CD4-positive, alpha-beta T cell treated with Interleukin-15 for 4 hours (primary cell): ENCODE data around the gene ZBTB46.
"Not testable (repeated sequence)": the region's sequence is repeated elsewhere in the genome, so short reads cannot be mapped to it uniquely, and the experiment has no call there.

Source experiments
- DNase-seq: peaks from one replicate; pipeline ENCODE4 v3.0.0-alpha.2; 2020; ENCODE audit warnings: low spot score

Gene ZBTB46

GRCh38 chr20:63814891-63815614 lies 16.0 kb downstream of the ZBTB46 start:
- no peak for DNase-seq

DNA sequence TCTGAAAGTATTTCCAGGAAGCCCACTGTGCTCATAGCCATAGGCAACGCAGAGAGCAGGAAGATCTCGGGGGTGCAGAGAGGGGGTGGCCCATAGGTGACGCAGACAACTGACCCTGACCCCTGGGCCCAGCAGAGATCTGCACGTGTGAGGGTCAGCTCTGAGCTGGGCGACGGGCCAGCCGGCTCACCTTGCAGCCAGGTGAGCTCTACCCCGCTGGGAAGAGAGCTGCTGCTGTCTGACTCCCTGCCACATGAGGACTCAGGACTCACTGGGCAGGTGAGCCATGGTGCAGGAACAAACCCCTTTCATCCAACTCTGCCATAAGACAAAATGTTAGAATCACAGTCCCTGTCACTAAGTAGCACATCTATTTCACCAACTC lies 19.6 kb downstream of the ZBTB46 start:
- DNase-seq: no peak

DNA sequence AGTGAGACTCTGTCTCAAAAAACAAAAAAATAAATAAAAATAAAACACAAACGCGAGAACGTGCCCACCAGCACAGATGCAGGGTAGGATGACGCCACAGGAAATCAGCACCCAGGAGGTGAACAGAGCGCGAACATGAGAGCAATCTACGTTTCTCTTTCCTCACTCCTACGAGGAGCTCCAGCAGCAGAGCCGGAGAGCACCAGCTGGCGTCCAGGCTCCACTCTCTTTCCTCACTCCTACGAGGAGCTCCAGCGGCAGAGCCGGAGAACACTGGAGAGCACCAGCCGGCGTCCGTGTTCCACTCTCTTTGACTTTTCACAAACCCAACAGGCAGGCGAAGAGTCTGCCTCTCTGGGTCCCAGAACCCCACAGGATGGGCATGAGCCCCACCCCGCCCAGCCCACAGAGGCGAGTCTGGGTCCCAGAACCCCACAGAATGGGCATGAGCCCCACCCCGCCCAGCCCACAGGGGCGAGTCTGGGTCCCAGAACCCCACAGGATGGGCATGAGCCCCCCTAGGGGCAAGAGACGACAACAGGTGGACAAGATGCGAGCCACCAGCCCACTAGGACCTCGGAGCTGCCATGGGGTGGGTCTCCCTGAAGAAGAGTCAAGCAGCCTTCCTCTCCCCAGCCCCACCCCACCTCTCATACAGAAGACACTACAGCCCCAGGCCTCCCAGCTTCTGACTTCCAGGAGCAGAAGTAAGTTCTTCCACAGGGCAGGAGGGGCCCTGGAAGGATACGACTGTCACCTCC lies 20.2 kb downstream of the ZBTB46 start:
- no peak for DNase-seq

DNA sequence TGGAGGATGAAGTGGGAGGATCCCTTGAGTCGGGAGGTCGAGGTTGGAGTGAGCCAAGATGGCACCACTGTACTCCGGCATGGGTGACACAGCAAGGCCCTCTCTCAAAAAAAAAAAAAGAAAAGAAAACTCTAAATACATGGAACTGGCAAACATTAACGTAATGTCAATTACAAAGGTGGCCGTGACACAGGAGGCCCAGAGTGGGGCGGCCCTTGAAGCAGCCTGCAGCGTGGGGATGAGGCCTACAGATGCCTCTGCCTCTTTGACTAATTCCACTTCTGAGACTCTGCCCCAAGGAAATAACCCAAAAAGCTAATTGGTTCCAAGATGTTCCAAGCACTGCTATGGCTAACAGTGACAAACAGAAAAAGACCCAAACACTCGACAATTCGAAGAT lies 21.2 kb downstream of the ZBTB46 start:
- no peak for DNase-seq

DNA sequence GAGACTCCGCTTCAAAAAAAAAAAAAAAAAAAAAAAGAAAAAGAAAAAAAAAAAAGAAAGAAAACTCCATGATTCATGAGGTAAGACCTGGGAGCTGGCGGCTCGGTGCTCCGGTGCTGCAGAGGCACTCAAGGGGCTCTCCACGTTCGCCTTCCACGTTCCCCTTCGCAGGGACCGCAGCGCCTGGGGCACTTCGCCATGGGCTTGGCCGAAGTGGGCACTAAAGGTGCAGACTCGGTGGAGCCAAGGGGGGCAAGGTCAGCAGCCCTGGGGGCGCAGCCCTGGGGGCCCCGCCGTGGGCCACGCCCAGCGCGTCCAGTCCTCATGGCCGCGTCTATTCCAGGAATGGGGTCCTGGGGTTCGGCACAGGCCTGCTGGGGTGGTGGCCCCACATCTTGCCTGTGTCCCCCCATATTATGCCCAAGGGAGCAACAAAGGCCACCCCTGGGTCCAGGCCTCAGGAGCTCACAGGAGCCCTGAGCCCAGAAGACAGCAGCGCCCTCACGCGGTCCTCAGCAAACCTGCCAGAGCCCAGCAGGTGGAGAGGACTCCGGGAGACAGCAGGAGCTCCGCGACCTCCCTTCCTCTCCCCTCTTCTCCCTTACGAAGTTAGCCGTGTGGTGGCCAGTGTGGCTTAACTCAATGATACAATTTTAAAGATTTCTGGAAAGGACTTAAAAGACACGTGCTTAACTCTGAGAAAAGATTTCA lies 21.9 kb downstream of the ZBTB46 start:
- DNase-seq: no peak

DNA sequence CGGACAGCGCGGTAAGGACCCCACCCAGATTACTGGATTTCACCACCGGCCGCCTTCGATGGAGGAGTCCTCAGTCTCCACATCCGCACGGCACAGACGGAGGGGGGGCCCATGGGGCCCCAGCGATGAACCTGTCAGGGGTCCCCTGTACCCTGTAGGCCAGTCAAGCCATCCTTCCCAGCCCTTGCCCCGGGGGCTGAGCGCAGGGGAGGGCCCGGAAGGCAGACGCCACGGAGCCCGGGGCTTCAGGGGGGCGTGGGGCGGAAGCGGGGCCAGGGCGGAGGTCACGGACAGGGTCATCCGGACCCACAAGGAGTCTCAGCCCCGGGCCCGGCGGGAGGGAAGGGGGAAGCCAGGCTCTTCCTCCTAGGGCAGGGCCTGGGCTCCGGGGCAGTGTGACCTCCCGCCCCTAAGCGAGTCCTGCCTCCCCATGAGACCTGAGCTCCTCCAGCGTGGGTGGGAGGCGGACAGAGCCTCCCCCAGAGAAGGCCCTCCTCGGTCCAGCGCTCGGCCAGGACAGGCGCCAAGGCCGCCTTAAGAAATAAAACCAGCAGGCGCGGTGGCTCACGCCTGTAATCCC lies 22.8 kb downstream of the ZBTB46 start:
- no peak for DNase-seq

DNA sequence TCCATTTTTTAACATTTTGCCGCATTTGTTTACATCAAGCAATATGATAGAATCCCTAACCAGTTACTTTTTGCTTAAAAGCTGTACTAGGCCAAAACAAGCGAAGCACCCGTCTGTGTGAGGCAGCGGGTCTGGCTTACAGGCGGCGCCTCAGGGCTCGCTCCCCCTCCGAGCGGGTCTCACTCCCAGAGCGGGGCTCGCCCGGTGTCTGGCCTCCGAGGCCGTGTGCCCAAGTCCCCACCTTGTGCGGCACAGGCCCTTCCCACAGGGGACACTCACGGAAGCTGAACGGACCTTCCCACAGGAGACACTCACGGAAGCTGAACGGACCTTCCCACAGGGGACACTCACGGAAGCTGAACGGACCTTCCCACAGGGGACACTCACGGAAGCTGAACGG lies 23.4 kb downstream of the ZBTB46 start:
- no peak for DNase-seq

DNA sequence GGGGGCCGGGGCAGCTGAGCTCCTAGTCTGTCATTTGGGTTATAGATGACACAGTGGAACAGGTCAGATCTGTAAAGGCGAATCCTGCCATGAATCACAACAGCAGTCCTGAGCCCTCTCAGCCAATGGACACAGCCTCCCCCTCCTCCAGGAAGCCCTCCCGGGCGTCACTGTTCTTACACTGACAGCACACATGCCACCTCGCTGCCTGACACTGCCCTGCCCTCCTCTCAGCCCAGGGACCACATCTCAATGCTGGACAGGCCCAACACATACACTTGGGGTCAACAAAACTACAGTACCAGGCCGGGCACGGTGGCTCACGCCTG lies 26.8 kb downstream of the ZBTB46 start:
- DNase-seq: no peak

DNA sequence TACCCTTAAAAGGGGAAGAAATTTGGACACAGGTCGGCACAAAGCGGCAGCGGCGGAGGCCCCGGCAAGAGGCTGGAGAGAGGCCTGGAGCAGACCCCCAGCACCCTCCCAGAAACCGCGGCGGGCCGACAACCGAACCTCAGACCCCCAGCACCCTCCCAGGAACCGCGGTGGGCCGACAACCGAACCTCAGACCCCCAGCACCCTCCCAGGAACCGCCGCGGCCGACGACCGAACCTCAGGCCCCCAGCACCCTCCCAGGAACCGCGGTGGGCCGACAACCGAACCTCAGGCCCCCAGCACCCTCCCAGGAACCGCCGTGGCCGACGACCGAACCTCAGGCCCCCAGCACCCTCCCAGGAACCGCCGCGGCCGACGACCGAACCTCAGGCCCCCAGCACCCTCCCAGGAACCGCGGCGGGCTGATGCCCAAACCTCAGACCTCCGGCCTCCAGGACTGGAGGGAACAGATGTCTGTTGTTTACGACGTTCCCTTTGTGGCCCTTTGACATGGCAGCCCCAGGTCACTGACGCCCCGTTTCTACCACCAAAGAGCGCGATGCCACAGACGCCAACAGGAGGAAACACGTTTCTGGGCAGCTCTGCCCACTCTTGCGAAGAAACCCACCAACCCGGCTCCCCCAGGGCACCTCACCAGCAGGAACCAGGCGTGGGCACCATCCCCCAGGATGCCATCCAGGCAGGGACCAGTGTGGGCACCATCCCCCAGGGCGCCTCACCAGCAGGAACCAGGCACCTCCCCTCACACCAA lies 28.4 kb downstream of the ZBTB46 start:
- DNase-seq: no peak

- DNase-seq: not testable (repeated sequence)
Measured at GRCh38 chr20:63801174-63801573, 29.9 kb downstream of the ZBTB46 start.

- DNase-seq: not testable (repeated sequence)
Measured at GRCh38 chr20:63800411-63800810, 30.7 kb downstream of the ZBTB46 start.

DNA sequence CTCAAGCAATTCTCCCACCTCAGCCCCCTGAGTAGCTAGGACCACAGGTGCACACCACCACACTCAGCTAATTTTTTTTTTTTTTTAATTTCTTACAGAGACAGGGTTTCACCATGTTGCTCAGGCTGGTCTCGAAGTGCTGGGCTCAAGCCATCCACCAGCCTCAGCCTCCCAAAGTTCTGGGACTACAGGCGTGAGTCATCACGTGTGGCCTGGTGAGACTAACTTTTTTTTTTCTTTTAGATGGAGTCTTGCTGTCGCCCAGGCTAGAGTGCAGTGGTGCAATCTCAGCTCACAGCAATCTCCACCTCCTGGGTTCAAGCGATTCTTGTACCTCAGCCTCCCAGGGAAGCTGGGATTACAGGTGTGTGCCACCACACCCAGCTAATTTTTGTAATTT lies 31.9 kb downstream of the ZBTB46 start:
- DNase-seq: not testable (repeated sequence)

DNA sequence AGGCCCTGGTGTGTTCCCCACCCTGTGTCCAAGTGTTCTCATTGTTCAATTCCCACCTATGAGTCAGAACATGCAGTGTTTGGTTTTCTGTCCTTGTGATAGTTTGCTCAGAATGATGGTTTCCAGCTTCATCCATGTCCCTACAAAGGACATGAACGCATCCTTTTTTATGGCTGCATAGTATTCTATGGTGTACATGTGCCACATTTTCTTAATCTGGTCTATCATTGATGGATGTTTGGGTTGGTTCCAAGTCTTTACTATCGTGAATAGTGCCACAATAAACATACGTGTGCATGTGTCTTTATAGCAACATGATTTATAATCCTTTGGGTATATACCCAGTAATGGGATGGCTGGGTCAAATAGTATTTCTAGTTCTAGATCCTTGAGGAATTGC lies 33.9 kb downstream of the ZBTB46 start:
- not testable (repeated sequence) for DNase-seq

DNA sequence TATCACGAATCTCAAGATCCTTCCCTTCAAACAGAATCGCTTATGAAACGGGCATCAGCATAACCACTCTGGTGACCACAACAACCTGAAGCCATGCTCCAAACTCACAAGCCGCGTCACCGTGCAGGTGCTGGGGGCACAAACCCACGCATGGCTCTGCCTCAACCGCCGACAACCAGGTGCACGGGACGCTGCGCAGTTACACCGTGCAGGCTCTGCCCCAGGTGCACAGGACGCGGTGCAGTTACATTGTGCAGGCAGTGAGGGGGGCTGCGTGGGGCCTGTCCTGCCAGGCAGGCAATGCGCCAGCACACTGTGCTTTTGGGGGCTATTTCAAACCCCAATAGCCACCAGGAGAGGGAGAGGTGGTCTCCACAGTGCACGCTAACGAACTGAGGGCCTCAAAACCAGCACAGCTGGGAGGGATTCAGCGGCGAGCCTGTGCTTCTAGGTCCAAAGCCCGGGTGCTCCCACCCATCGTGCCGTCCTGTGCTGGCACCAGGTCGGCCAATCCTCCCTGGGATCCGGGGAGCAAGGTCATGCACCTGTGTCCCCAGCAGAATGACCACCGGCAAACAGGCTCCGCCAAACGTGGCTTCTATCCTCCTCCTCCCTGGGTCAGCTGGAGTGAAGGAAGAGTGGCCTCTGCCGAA lies 35.8 kb downstream of the ZBTB46 start:
- DNase-seq: no peak

DNA sequence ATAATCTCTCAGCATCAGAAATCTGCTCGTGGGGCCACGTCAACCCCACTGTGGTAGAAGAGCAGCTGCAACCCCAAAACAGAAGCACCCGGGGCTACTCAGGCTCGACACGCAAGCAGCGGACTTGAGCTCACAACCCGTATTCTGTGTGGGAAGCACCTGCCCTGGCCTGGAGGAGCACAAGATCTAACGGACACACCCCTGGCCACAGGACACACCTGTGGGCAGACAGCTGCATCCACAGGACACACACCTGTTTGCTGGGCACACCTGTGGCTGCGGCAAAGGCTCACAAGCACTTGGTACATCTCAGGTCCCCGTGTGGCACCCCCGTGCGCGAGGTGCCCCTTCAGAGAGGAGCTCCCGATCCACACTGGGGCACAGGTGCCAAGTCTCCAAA lies 36.5 kb downstream of the ZBTB46 start:
- no peak for DNase-seq

DNA sequence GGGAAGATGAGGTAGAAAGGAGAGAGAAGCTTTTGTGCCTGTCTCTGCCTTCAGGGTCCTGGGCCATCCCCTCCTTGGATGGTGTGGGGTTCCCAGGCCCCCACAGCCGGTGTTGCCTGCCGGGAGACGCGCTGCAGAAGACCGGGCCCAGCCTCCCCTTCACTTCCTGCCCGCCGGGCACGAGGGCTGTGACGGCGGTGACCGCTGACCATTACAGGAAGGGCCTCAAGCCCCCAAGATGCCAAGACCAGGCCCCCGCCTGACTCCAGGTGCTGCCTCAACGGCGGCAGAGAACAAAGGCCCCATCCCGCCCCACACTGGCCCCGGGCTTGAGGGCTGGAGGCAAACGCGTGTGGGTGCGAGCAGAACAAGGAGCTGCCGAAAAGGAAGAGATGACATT lies 38.2 kb downstream of the ZBTB46 start:
- DNase-seq: no peak

- DNase-seq: no peak
Measured at GRCh38 chr20:63791497-63792156, 39.4 kb downstream of the ZBTB46 start.

DNA sequence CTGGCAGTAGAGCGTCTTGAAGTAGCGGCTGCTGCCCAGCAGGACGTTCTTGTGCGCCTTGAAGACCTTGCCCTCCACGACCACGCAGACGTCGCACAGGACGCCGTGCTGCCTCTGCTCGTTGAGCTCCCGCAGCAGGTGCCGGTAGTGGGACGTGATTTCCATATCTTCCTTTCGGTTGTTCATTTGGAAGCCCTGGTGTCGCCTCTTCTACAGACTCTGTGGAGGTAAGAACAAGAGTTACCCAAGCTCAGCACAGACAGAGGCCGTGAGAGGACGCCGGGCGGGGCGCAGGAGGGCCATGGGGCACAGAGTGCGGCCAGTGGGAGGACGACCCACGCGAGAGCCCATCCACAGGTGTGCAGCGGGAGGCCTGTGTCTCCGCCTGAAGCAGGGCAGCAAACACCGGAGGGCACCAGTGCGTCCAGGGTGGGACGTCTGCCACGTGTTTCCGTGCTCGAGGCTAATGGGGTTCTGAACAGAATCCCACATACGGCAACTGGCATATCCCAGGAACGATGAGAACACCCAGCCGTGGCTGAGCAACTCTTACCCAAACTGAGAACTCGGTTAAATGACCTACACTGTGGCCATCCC lies 40.4 kb downstream of the ZBTB46 start:
- no peak for DNase-seq

- DNase-seq: no peak
Measured at GRCh38 chr20:63789836-63790571, 41.1 kb downstream of the ZBTB46 start.

DNA sequence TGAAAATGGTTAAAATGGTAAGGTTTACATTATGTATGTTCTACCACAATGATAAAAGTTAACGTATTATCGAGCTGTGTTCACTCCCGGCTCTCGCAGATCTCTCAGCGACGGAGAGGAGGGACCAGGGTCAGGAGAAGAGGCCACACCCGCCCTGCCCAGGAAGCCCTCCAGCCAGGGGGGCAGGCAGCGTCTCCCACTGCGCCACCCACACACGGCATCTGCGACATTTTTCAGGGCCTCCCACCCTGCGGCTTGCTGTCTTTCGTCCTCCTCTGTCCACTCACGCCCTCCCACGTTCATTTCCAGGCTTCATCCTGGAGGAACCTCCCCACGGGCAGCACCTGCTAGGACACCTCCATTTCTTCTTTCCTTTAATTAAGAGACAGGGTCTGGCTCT lies 43.3 kb downstream of the ZBTB46 start:
- no peak for DNase-seq
